Posterior vena cava (tissue), 2 donors: Measurements from ENCODE around the gene SCRT2. TPM values are rescaled to one million over a fixed set of nuclear protein-coding genes. Genes with fewer than 3 reads are reported as not detected.
"Not testable (repeated sequence)": the region's sequence is repeated elsewhere in the genome, so short reads cannot be mapped to it uniquely, and the experiment has no call there.

ENCODE experiments used
- DNase-seq: peaks from one replicate; pipeline ENCODE4 v3.0.0-alpha.2; 2020; ENCODE audit warnings: low spot score
- intact Hi-C, 2 donors: fragments of 100-400 bp; cut with DNase I; formaldehyde crosslinking; loops; one replicate each; pipeline versions ENCODE4 v1.14.1 to v1.14.2; 2022 to 2023
- total RNA-seq, 2 donors: library from RNA; stranded (reverse); fragmentation: NEBNext Ultra II Directional; extraction: Animal tissue kit (Norgen Biotek cat#: 25700); gene quantifications; one replicate each; pipeline ENCODE4 v1.2.1, GENCODE V29; 2021
- donor health status: DM: yes; HTN: yes; CAD: no.
- donor health status: DM: yes; HTN: yes; CAD: no.

Gene SCRT2
- total RNA-seq, 2 donors from 2014 or later = not detected

- intact Hi-C loops = no loop called here
- DNase-seq = no peak
Measured at GRCh38 chr20:642398-643174, 33.0 kb downstream of the SCRT2 start.

GRCh38 chr20:642013-642397 lies 33.6 kb downstream of the SCRT2 start:
- intact Hi-C loops, DNase-seq: not testable (repeated sequence)

GRCh38 chr20:641516-641875 lies 34.1 kb downstream of the SCRT2 start:
- DNase-seq = no peak

GRCh38 chr20:640674-641515 lies 34.7 kb downstream of the SCRT2 start:
- intact Hi-C loops = no loop called here
- no peak for DNase-seq

More at GRCh38 chr20:641516-641875, 34.1 kb downstream of the SCRT2 start:
- intact Hi-C loops = no loop called here

- no peak for DNase-seq
- intact Hi-C loops = no loop called here
Measured at GRCh38 chr20:638579-638978, 37.0 kb downstream of the SCRT2 start.

GRCh38 chr20:637559-637958 lies 38.0 kb downstream of the SCRT2 start:
- DNase-seq = no peak
- intact Hi-C loops = no loop called here

- intact Hi-C loops = no loop called here
- no peak for DNase-seq
Measured at GRCh38 chr20:635893-636338, 39.7 kb downstream of the SCRT2 start.

- DNase-seq = no peak
- intact Hi-C loops = no loop called here
Measured at GRCh38 chr20:635028-635892, 40.3 kb downstream of the SCRT2 start.

GRCh38 chr20:634148-634925 lies 41.3 kb downstream of the SCRT2 start:
- intact Hi-C loops = no loop called here

GRCh38 chr20:631101-631500 lies 44.5 kb downstream of the SCRT2 start:
- no peak for DNase-seq
- intact Hi-C loops = no loop called here

More at GRCh38 chr20:634148-634925, 41.3 kb downstream of the SCRT2 start:
- no peak for DNase-seq

GRCh38 chr20:626579-626978 lies 49.0 kb downstream of the SCRT2 start:
- DNase-seq = no peak
- intact Hi-C loops = no loop called here

GRCh38 chr20:625360-625932 lies 50.2 kb downstream of the SCRT2 start:
- no peak for DNase-seq
- intact Hi-C loops = no loop called here

GRCh38 chr20:623704-624103 lies 51.9 kb downstream of the SCRT2 start:
- intact Hi-C loops = no loop called here
- DNase-seq = no peak

- intact Hi-C loops = no loop called here
- DNase-seq = no peak
Measured at GRCh38 chr20:623021-623420, 52.6 kb downstream of the SCRT2 start.

- intact Hi-C loops = no loop called here
- no peak for DNase-seq
Measured at GRCh38 chr20:622161-622560, 53.4 kb downstream of the SCRT2 start.

GRCh38 chr20:621125-621756 lies 54.4 kb downstream of the SCRT2 start:
- DNase-seq = no peak
- intact Hi-C loops = no loop called here

GRCh38 chr20:620246-620645 lies 55.4 kb downstream of the SCRT2 start:
- intact Hi-C loops = no loop called here
- DNase-seq = no peak

- DNase-seq = no peak
- intact Hi-C loops = no loop called here
Measured at GRCh38 chr20:618980-619379, 56.6 kb downstream of the SCRT2 start.
